IPS DF 19.7 (cell line): Measurements from ENCODE around the gene EVI5.

Source experiments
- DNase-seq: peaks from one replicate; pipeline ENCODE4 v3.0.0-alpha.2; 2013; ENCODE audit warnings: low read depth, low spot score

The EVI5 gene

GRCh38 chr1:92461364-92462097 is 323.4 kb downstream of the EVI5 start:
- DNase-seq: no peak

GRCh38 chr1:92459871-92460320 is 325.0 kb downstream of the EVI5 start:
- DNase-seq: no peak
